ENCODE data around the gene NLRP7.
"Not testable (repeated sequence)": the region's sequence is repeated elsewhere in the genome, so short reads cannot be mapped to it uniquely, and the experiment has no call there.

The NLRP7 gene

GRCh38 chr19:54916822-54917221 lies 30.5 kb downstream of the NLRP7 start:
- H3K4me3 ChIP-seq (ENCODE audit: low read length), result no peak overlapping the region
- H3K27ac ChIP-seq (ENCODE audit: low read length), result no peak overlapping the region
- no peak overlapping the region for H3K9ac ChIP-seq (ENCODE audit: low read length)
- no peaks in the 10 kb centered on the region; the same call in 1 of the 2 replicates for H3F3A ChIP-seq (ENCODE audit: insufficient read depth, low read length)
- DNase-seq, result no peak
- peaks cover 3% of the 10 kb centered on the region; the same call in 1 of the 2 replicates for H3K4me1 ChIP-seq (ENCODE audit: low read length)
- H4K20me1 ChIP-seq (ENCODE audit: insufficient read depth, low read length), result no peaks in the 10 kb centered on the region
- TF ChIP-seq EZH2phosphoT487 (IDR thresholded peaks at IDR 0.05; ENCODE audit: low read length), result no peak
- H3K79me2 ChIP-seq (ENCODE audit: low read length), result no peaks in the 10 kb centered on the region
- no peaks in the 10 kb centered on the region for H3K9me3 ChIP-seq (replicated peaks; ENCODE audit: insufficient read depth, low read length)
- H3K36me3 ChIP-seq (replicated peaks; ENCODE audit: insufficient read depth, low read length), result no peaks in the 10 kb centered on the region
- H3K4me2 ChIP-seq (ENCODE audit: low read depth, low read length), result no peak overlapping the region
- H3K9me2 ChIP-seq (replicated peaks; ENCODE audit: insufficient read depth, low read length), result no peaks in the 10 kb centered on the region
- H3K27me3 ChIP-seq (replicated peaks; ENCODE audit: insufficient read depth, low read length), result peaks cover 26% of the 10 kb centered on the region
- H2AFZ ChIP-seq (ENCODE audit: low read length), result no peak overlapping the region

GRCh38 chr19:54907899-54908298 lies 39.4 kb downstream of the NLRP7 start:
- DNase-seq; H3K36me3 ChIP-seq (replicated peaks; ENCODE audit: insufficient read depth, low read length); H3K4me1 ChIP-seq (ENCODE audit: low read length): not testable (repeated sequence)

DNA sequence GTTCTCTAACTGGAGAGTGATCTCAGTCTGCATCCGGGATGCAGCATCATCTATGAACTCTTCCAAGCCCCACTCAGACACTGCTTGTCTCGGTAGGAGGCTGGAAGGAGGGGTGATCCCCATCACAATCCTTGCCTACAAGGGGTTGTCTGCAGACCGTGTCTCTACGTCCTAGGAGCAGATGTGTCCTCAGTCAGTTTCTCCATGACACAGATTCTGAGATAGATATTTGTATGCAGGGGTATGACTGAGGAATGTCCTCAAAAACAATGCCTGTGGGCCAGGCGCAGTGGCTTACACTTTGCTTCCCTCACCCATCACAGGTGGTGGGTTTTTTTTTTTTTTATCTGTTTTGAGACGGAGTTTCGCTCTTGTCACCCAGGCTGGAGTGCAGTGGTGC lies 40.5 kb downstream of the NLRP7 start:
- Histone ChIP-seq H3K4me1 (ENCODE audit: low read length) (no peaks in the 10 kb centered on the region), H3K27me3 (replicated peaks; ENCODE audit: insufficient read depth, low read length) (peaks cover 35% of the 10 kb centered on the region), H3K27ac (ENCODE audit: low read length) (no peak overlapping the region), H3K36me3 (replicated peaks; ENCODE audit: insufficient read depth, low read length) (no peaks in the 10 kb centered on the region), H2AFZ (ENCODE audit: low read length) (no peak overlapping the region), H3K79me2 (ENCODE audit: low read length) (no peaks in the 10 kb centered on the region), H3K4me3 (ENCODE audit: low read length) (no peak overlapping the region), H3K4me2 (ENCODE audit: low read depth, low read length) (no peak overlapping the region), H3K9ac (ENCODE audit: low read length) (no peak overlapping the region), H3K9me2 (replicated peaks; ENCODE audit: insufficient read depth, low read length) (no peaks in the 10 kb centered on the region), H3F3A (ENCODE audit: insufficient read depth, low read length) (no peaks in the 10 kb centered on the region), H4K20me1 (ENCODE audit: insufficient read depth, low read length) (no peaks in the 10 kb centered on the region), H3K9me3 (replicated peaks; ENCODE audit: insufficient read depth, low read length) (no peaks in the 10 kb centered on the region)
- no peak for DNase-seq
- TF ChIP-seq, protein P1, sequence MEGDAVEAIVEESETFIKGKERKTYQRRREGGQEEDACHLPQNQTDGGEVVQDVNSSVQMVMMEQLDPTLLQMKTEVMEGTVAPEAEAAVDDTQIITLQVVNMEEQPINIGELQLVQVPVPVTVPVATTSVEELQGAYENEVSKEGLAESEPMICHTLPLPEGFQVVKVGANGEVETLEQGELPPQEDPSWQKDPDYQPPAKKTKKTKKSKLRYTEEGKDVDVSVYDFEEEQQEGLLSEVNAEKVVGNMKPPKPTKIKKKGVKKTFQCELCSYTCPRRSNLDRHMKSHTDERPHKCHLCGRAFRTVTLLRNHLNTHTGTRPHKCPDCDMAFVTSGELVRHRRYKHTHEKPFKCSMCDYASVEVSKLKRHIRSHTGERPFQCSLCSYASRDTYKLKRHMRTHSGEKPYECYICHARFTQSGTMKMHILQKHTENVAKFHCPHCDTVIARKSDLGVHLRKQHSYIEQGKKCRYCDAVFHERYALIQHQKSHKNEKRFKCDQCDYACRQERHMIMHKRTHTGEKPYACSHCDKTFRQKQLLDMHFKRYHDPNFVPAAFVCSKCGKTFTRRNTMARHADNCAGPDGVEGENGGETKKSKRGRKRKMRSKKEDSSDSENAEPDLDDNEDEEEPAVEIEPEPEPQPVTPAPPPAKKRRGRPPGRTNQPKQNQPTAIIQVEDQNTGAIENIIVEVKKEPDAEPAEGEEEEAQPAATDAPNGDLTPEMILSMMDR (IDR thresholded peaks at IDR 0.05; ENCODE audit: low read length), result no peak
- no peak for TF ChIP-seq EZH2 (optimal IDR thresholded peaks at IDR 0.05; ENCODE audit: low read depth, low read length)
- no peak for TF ChIP-seq EZH2phosphoT487 (IDR thresholded peaks at IDR 0.05; ENCODE audit: low read length)

More at GRCh38 chr19:54907899-54908298, 39.4 kb downstream of the NLRP7 start:
- H3K9ac ChIP-seq (ENCODE audit: low read length); H3K79me2 ChIP-seq (ENCODE audit: low read length); H3K4me2 ChIP-seq (ENCODE audit: low read depth, low read length); H4K20me1 ChIP-seq (ENCODE audit: insufficient read depth, low read length); H3K9me3 ChIP-seq (replicated peaks; ENCODE audit: insufficient read depth, low read length); H2AFZ ChIP-seq (ENCODE audit: low read length); H3K9me2 ChIP-seq (replicated peaks; ENCODE audit: insufficient read depth, low read length); H3K27ac ChIP-seq (ENCODE audit: low read length); H3F3A ChIP-seq (ENCODE audit: insufficient read depth, low read length); H3K4me3 ChIP-seq (ENCODE audit: low read length): not testable (repeated sequence)
- H3K27me3 ChIP-seq (replicated peaks; ENCODE audit: insufficient read depth, low read length), result peaks cover 33% of the 10 kb centered on the region

- no peak within 1 kb of the TSS for H3K4me3 ChIP-seq (ENCODE audit: low read length)
- H3K4me1 ChIP-seq (ENCODE audit: low read length), result no peaks in the 10 kb centered on the region
- no peaks in the 10 kb centered on the region for H3K9me2 ChIP-seq (replicated peaks; ENCODE audit: insufficient read depth, low read length)
- no peak within 1 kb of the TSS for H3K9ac ChIP-seq (ENCODE audit: low read length)
- no peaks in the 10 kb centered on the region for H3K79me2 ChIP-seq (ENCODE audit: low read length)
- no peaks in the 10 kb centered on the region for H4K20me1 ChIP-seq (ENCODE audit: insufficient read depth, low read length)
- H3F3A ChIP-seq (ENCODE audit: insufficient read depth, low read length), result no peaks in the 10 kb centered on the region
- TF ChIP-seq EZH2 (optimal IDR thresholded peaks at IDR 0.05; ENCODE audit: low read depth, low read length), result no peak
- TF ChIP-seq, protein P1 (IDR thresholded peaks at IDR 0.05; ENCODE audit: low read length), result no peak
- TF ChIP-seq EZH2phosphoT487 (IDR thresholded peaks at IDR 0.05; ENCODE audit: low read length), result no peak
- H3K4me2 ChIP-seq (ENCODE audit: low read depth, low read length), result no peak within 1 kb of the TSS
- H3K9me3 ChIP-seq (replicated peaks; ENCODE audit: insufficient read depth, low read length), result no peaks in the 10 kb centered on the region
- H3K27me3 ChIP-seq (replicated peaks; ENCODE audit: insufficient read depth, low read length), result peaks cover 41% of the 10 kb centered on the region
- peak within 1 kb of the TSS; percentile 42; the same call in 1 of the 2 replicates for H2AFZ ChIP-seq (ENCODE audit: low read length)
- no peaks in the 10 kb centered on the region for H3K36me3 ChIP-seq (replicated peaks; ENCODE audit: insufficient read depth, low read length)
- no peak for DNase-seq
- no peak within 1 kb of the TSS for H3K27ac ChIP-seq (ENCODE audit: low read length)
Observed at GRCh38 chr19:54905803-54906511, 41.4 kb downstream of the NLRP7 start, which contains the start of gene NCR1. TSS of gene NCR1 (plus strand) at chr19:54906148. CDS start at chr19:54906188, 40 bp downstream.
